Thyroid gland (tissue), 4 donors: ENCODE results near the gene PNMA8C.

Experiments used
- POLR2A ChIP-seq, 2 donors: fragments of 450-650 bp; IDR thresholded peaks; one replicate each; pipeline ENCODE4 v1.6.1; 2017; ENCODE audit warnings: antibody characterized with exemption in 2 of 2, mild to moderate bottlenecking in 2 of 2, moderate library complexity in 1 of 2
- TF ChIP-seq, protein P1 (sequence below), 6 experiments: fragments of 200-600 bp in 3 of 6; fragments of 450-650 bp in 3 of 6; sonication (generic) in 3 of 6; IDR thresholded peaks; one replicate each; pipeline ENCODE4 v1.5.1; 2016 to 2019; ENCODE audit warnings: antibody characterized with exemption in 6 of 6, mild to moderate bottlenecking in 2 of 6, inconsistent platforms in 1 of 6, moderate library complexity in 1 of 6

DNA sequence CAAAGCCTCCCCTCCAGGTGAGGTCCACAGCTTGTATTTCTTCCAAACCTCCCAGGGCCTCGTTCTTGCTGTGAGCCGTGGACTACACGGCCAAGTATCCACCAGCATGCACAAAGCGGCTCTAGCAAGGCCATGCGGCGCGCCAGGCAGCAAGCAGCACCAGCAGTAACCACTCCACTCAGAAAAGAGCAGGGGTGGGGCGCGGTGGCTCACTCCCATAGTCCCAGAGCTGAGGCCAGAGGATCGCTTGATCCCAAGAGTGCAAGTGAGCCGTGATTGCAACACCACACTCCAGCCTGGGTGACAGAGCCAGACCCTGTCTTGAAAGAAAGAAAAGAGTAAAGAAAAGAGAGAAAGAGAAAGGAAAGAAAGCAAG, 20.1 kb downstream of the PNMA8C start:
- TF ChIP-seq, protein P1, sequence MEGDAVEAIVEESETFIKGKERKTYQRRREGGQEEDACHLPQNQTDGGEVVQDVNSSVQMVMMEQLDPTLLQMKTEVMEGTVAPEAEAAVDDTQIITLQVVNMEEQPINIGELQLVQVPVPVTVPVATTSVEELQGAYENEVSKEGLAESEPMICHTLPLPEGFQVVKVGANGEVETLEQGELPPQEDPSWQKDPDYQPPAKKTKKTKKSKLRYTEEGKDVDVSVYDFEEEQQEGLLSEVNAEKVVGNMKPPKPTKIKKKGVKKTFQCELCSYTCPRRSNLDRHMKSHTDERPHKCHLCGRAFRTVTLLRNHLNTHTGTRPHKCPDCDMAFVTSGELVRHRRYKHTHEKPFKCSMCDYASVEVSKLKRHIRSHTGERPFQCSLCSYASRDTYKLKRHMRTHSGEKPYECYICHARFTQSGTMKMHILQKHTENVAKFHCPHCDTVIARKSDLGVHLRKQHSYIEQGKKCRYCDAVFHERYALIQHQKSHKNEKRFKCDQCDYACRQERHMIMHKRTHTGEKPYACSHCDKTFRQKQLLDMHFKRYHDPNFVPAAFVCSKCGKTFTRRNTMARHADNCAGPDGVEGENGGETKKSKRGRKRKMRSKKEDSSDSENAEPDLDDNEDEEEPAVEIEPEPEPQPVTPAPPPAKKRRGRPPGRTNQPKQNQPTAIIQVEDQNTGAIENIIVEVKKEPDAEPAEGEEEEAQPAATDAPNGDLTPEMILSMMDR (IDR thresholded peaks at IDR 0.05) = no peak
- no peak for TF ChIP-seq POLR2A (IDR thresholded peaks at IDR 0.05)
